HEK293 (cell line): ENCODE results near the gene SNX10.
A peak's percentile ranks its signal among the peaks of the same experiment; 100 is the strongest.

Experiments
- CTCF ChIA-PET: fragments of 350-600 bp; formaldehyde crosslinking; extraction: SDS; loops from one replicate; lab custom pipeline; 2021; ENCODE audit warnings: antibody characterized with exemption; lab: Yijun Ruan, JAX
- POLR2A ChIA-PET: fragments of 300-600 bp; formaldehyde crosslinking; extraction: SDS; loops from one replicate; lab custom pipeline; 2020; ENCODE audit warnings: antibody characterized with exemption, inconsistent platforms; lab: Yijun Ruan, JAX
- H3K27ac ChIP-seq: fragments of 200-500 bp; sonication (Bioruptor generic); 2 replicates; pipeline ENCODE4 v1.5.1; 2014; ENCODE audit warnings: low read depth, low read length, control low read depth, inconsistent platforms; ENCODE audit errors: extremely low read depth
- H3K36me3 ChIP-seq, 2 experiments: fragments of 200-500 bp in 1 of 2; sonication (Bioruptor generic) in 1 of 2; 1 replicate in 1 of 2; 2 replicates in 1 of 2; pipeline ENCODE4 v1.5.1; 2014 to 2017; ENCODE audit warnings: inconsistent platforms in 2 of 2, low read length in 2 of 2; ENCODE audit not compliant: control insufficient read depth in 2 of 2, insufficient read depth in 1 of 2
- H3K4me1 ChIP-seq: fragments of 200-500 bp; sonication (Bioruptor generic); 2 replicates; pipeline ENCODE4 v1.5.1; 2014; ENCODE audit warnings: mild to moderate bottlenecking, low read length, inconsistent platforms; ENCODE audit not compliant: control insufficient read depth, insufficient read depth
- H3K4me3 ChIP-seq: 2 replicates; pipeline ENCODE4 v1.5.1; 2011; ENCODE audit warnings: low read depth, mild to moderate bottlenecking, control low read depth, low read length, moderate library complexity
- H3K9me3 ChIP-seq: fragments of 200-500 bp; sonication (Bioruptor generic); 2 replicates; pipeline ENCODE4 v1.5.1; 2014; ENCODE audit warnings: low read depth, low read length, inconsistent platforms; ENCODE audit not compliant: control insufficient read depth, insufficient read depth
- GLIS1 ChIP-seq: fragments of 450-650 bp; formaldehyde crosslinking; IDR thresholded peaks from 2 replicates; pipeline ENCODE4 v1.5.1; 2016; ENCODE audit warnings: missing biosample characterization, missing genetic modification characterization
- GLIS2 ChIP-seq: fragments of 450-650 bp; formaldehyde crosslinking; IDR thresholded peaks from 2 replicates; pipeline ENCODE4 v1.5.1; 2016; ENCODE audit warnings: missing biosample characterization, missing genetic modification characterization
- KLF8 ChIP-seq: fragments of 450-650 bp; formaldehyde crosslinking; IDR thresholded peaks from 2 replicates; pipeline ENCODE4 v1.5.1; 2016; ENCODE audit warnings: missing biosample characterization, missing genetic modification characterization
- KLF9 ChIP-seq: fragments of 450-650 bp; formaldehyde crosslinking; IDR thresholded peaks from 2 replicates; pipeline ENCODE4 v1.5.1; 2016; ENCODE audit warnings: missing biosample characterization, missing genetic modification characterization, low read depth
- MYNN ChIP-seq: fragments of 450-650 bp; formaldehyde crosslinking; IDR thresholded peaks from 2 replicates; pipeline ENCODE4 v1.5.1; 2016; ENCODE audit warnings: missing biosample characterization, missing genetic modification characterization, borderline replicate concordance
- PRDM10 ChIP-seq: fragments of 450-650 bp; formaldehyde crosslinking; IDR thresholded peaks from 2 replicates; pipeline ENCODE4 v1.5.1; 2016; ENCODE audit warnings: missing biosample characterization, missing genetic modification characterization
- SCRT1 ChIP-seq: fragments of 450-650 bp; formaldehyde crosslinking; IDR thresholded peaks from 2 replicates; pipeline ENCODE4 v1.5.1; 2016; ENCODE audit warnings: missing biosample characterization, missing genetic modification characterization, borderline replicate concordance
- SP2 ChIP-seq: fragments of 450-650 bp; formaldehyde crosslinking; IDR thresholded peaks from 2 replicates; pipeline ENCODE4 v1.5.1; 2016; ENCODE audit warnings: missing biosample characterization, missing genetic modification characterization
- TRIM28 ChIP-seq: IDR thresholded peaks from 2 replicates; pipeline ENCODE4 v1.6.1; 2011; ENCODE audit warnings: low read length, control low read depth, borderline replicate concordance
- WT1 ChIP-seq: fragments of 450-650 bp; formaldehyde crosslinking; IDR thresholded peaks from 2 replicates; pipeline ENCODE4 v1.5.1; 2016; ENCODE audit warnings: missing biosample characterization, missing genetic modification characterization
- ZBTB10 ChIP-seq: fragments of 450-650 bp; formaldehyde crosslinking; IDR thresholded peaks from 2 replicates; pipeline ENCODE4 v1.5.1; 2016; ENCODE audit warnings: missing biosample characterization, missing genetic modification characterization
- ZBTB48 ChIP-seq: fragments of 450-650 bp; formaldehyde crosslinking; IDR thresholded peaks from 2 replicates; pipeline ENCODE4 v1.5.1; 2016; ENCODE audit warnings: missing biosample characterization, missing genetic modification characterization
- ZBTB8A ChIP-seq: fragments of 450-650 bp; formaldehyde crosslinking; IDR thresholded peaks from 2 replicates; pipeline ENCODE4 v1.5.1; 2016; ENCODE audit warnings: missing biosample characterization, missing genetic modification characterization
- ZIC2 ChIP-seq: fragments of 450-650 bp; formaldehyde crosslinking; IDR thresholded peaks from 2 replicates; pipeline ENCODE4 v1.5.1; 2016; ENCODE audit warnings: missing biosample characterization, missing genetic modification characterization
- ZNF19 ChIP-seq: fragments of 450-650 bp; formaldehyde crosslinking; IDR thresholded peaks from 2 replicates; pipeline ENCODE4; 2016; ENCODE audit warnings: missing biosample characterization, missing genetic modification characterization, low read depth
- ZNF202 ChIP-seq: fragments of 450-650 bp; formaldehyde crosslinking; IDR thresholded peaks from 2 replicates; pipeline ENCODE4 v1.5.1; 2016; ENCODE audit warnings: missing biosample characterization, missing genetic modification characterization, borderline replicate concordance
- ZNF335 ChIP-seq: fragments of 450-650 bp; formaldehyde crosslinking; conservative IDR thresholded peaks from 2 replicates; pipeline ENCODE4 v1.5.1; 2016; ENCODE audit warnings: missing biosample characterization, missing genetic modification characterization
- ZNF350 ChIP-seq: fragments of 450-650 bp; formaldehyde crosslinking; IDR thresholded peaks from 2 replicates; pipeline ENCODE4 v1.5.0; 2017; ENCODE audit warnings: missing biosample characterization, mild to moderate bottlenecking, missing genetic modification characterization
- ZNF416 ChIP-seq: fragments of 450-650 bp; formaldehyde crosslinking; IDR thresholded peaks from 2 replicates; pipeline ENCODE4 v1.5.1; 2016; ENCODE audit warnings: missing biosample characterization, missing genetic modification characterization
- ZNF473 ChIP-seq: fragments of 450-650 bp; formaldehyde crosslinking; IDR thresholded peaks from 2 replicates; pipeline ENCODE4 v1.5.1; 2017; ENCODE audit warnings: missing biosample characterization, missing genetic modification characterization
- ZNF561 ChIP-seq: fragments of 450-650 bp; IDR thresholded peaks from 2 replicates; pipeline ENCODE4 v1.5.1; 2018; ENCODE audit warnings: missing biosample characterization, missing genetic modification characterization, borderline replicate concordance
- ZNF600 ChIP-seq: fragments of 450-650 bp; formaldehyde crosslinking; IDR thresholded peaks from 2 replicates; pipeline ENCODE4 v1.5.1; 2016; ENCODE audit warnings: missing biosample characterization, missing genetic modification characterization
- ZSCAN30 ChIP-seq: fragments of 450-650 bp; IDR thresholded peaks from 2 replicates; pipeline ENCODE4 v1.5.1; 2018; ENCODE audit warnings: missing biosample characterization, mild to moderate bottlenecking, missing genetic modification characterization, moderate library complexity
- TF ChIP-seq, protein P1 (sequence below): fragments of 450-650 bp; formaldehyde crosslinking; IDR thresholded peaks from 2 replicates; pipeline ENCODE4 v1.5.1; 2016; ENCODE audit warnings: missing biosample characterization, missing genetic modification characterization
- TF ChIP-seq, protein P2 (sequence below): fragments of 450-650 bp; formaldehyde crosslinking; IDR thresholded peaks from 2 replicates; pipeline ENCODE4 v1.5.1; 2016; ENCODE audit warnings: missing biosample characterization, missing genetic modification characterization

The SNX10 gene

DNA sequence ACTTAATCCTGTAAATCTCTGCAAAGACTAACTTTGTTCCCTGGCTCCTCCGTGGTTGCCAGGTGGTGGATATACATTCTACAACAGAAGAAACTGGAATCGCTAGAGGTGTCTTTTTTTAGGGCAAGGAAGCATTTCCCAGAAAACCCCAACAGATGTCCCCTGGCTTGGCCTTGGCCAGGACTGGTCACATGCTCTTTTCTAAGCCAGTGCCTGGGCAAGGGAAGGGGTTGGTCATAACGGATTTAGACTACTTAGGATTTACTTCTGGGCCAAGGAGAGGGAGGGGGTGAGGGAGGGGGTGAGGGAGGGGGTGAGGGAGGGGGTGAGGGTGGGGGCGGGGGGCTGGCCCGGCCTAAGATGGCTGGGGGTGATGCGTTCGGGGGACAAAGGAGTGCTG lies 105.7 kb downstream of the SNX10 start:
- Histone ChIP-seq H3K9me3 (no peaks in the 10 kb centered on the region), H3K36me3 (no peaks in the 10 kb centered on the region), H3K4me1 (peaks cover 17% of the 10 kb centered on the region), H3K27ac (no peak overlapping the region)
- CTCF ChIA-PET, result interaction anchor here (0.7 to 1.5 kb wide), 8 partner anchors 12 to 757 kb away, joined by 3 to 5 read pairs (median 3); no protein-coding TSS in a partner anchor
- POLR2A ChIA-PET, result interaction anchor here (0.6 to 2.4 kb wide), 3 partner anchors 18 to 94 kb away, joined by 3 to 7 read pairs (median 3); no protein-coding TSS in a partner anchor
- TF ChIP-seq ZNF350, result no peak
- TF ChIP-seq KLF8 (tag by site-specific recombination), result no peak
- TF ChIP-seq ZNF416 (tag by site-specific recombination), result no peak
- TF ChIP-seq ZNF473 (tag by site-specific recombination), result no peak
- TF ChIP-seq, protein P1, sequence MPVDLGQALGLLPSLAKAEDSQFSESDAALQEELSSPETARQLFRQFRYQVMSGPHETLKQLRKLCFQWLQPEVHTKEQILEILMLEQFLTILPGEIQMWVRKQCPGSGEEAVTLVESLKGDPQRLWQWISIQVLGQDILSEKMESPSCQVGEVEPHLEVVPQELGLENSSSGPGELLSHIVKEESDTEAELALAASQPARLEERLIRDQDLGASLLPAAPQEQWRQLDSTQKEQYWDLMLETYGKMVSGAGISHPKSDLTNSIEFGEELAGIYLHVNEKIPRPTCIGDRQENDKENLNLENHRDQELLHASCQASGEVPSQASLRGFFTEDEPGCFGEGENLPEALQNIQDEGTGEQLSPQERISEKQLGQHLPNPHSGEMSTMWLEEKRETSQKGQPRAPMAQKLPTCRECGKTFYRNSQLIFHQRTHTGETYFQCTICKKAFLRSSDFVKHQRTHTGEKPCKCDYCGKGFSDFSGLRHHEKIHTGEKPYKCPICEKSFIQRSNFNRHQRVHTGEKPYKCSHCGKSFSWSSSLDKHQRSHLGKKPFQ (tag by site-specific recombination), result no peak
- TF ChIP-seq ZNF202, result no peak
- TF ChIP-seq ZBTB10, result no peak
- no peak for TF ChIP-seq MYNN (tag by site-specific recombination)
- TF ChIP-seq, all 188 proteins: peak for 0
- H3K4me3 ChIP-seq, result no peak overlapping the region

DNA sequence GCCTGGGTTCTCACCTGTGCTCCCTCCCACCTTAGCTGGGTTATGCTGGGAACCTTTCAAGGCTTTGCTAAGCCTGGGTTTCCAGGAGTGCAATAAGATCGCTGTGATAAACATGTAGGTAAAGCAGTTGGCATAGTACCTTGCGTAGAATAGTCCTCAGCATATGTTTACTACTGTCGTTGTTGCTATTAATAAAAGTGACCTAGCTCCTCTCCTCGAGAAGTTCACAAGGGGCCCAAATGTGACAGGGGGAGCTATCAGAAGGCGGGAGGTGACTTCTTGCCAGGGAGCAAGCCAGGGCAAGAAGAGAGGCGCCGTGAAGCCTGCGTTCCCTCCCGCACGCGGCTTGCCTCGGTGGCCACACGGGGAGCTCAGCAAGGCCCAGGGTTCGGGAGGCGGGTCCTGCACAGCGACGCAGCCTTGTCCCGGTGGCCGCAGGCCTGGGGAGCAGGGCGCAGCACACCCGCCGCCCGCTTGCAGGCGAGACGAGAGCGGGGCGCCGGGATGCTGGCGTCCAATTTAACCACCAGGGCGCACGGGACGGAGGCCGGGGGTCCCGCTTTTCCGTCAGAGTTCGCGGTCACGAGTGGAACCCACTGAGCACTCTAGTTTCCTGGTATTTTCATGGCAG lies 106.2 kb downstream of the SNX10 start:
- POLR2A ChIA-PET, result interaction anchor here (0.6 to 2.4 kb wide), 3 partner anchors 19 to 93 kb away, joined by 3 to 7 read pairs (median 3); no protein-coding TSS in a partner anchor
- Histone ChIP-seq H3K36me3 (no peaks in the 10 kb centered on the region), H3K4me1 (peaks cover 17% of the 10 kb centered on the region), H3K9me3 (no peaks in the 10 kb centered on the region), H3K4me3 (peak overlapping the region; percentile 61), H3K27ac (peak overlapping the region; percentile 92)
- TF ChIP-seq ZSCAN30 (tag by site-specific recombination), result peak; percentile 82
- no peak for TF ChIP-seq WT1 (tag by site-specific recombination)
- TF ChIP-seq SCRT1, result no peak
- peak; percentile 70; the same call in 1 of the 2 replicates for TF ChIP-seq ZBTB48
- TF ChIP-seq PRDM10 (tag by site-specific recombination), result peak; percentile 50; the same call in 1 of the 2 replicates
- no peak for TF ChIP-seq ZNF19 (tag by site-specific recombination)
- peak; percentile 64 for TF ChIP-seq ZBTB8A (tag by site-specific recombination)
- TF ChIP-seq ZNF473 (tag by site-specific recombination), result no peak
- no peak for TF ChIP-seq ZNF600
- 0 out of 2 replicates have a peak, but pooled peaks have one; percentile 25 for TF ChIP-seq TRIM28
- TF ChIP-seq ZNF561 (tag by site-specific recombination), result no peak
- 0 out of 2 replicates have a peak, but pooled peaks have one; percentile 23 for TF ChIP-seq KLF9 (tag by site-specific recombination)
- peak; percentile 10; the same call in 1 of the 2 replicates for TF ChIP-seq SP2
- TF ChIP-seq, protein P2, sequence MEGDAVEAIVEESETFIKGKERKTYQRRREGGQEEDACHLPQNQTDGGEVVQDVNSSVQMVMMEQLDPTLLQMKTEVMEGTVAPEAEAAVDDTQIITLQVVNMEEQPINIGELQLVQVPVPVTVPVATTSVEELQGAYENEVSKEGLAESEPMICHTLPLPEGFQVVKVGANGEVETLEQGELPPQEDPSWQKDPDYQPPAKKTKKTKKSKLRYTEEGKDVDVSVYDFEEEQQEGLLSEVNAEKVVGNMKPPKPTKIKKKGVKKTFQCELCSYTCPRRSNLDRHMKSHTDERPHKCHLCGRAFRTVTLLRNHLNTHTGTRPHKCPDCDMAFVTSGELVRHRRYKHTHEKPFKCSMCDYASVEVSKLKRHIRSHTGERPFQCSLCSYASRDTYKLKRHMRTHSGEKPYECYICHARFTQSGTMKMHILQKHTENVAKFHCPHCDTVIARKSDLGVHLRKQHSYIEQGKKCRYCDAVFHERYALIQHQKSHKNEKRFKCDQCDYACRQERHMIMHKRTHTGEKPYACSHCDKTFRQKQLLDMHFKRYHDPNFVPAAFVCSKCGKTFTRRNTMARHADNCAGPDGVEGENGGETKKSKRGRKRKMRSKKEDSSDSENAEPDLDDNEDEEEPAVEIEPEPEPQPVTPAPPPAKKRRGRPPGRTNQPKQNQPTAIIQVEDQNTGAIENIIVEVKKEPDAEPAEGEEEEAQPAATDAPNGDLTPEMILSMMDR (tag by site-specific recombination), result peak; percentile 50; the same call in 1 of the 2 replicates
- TF ChIP-seq GLIS1, result peak; percentile 71
- peak; percentile 54; the same call in 1 of the 2 replicates for TF ChIP-seq GLIS2 (tag by site-specific recombination)
- peak; percentile 19; the same call in 1 of the 2 replicates for TF ChIP-seq ZNF335 (tag by site-specific recombination)
- TF ChIP-seq ZIC2 (tag by site-specific recombination), result peak; percentile 21; the same call in 1 of the 2 replicates
- CTCF ChIA-PET, result interaction anchor here (0.6 to 1.5 kb wide), 8 partner anchors 12 to 757 kb away, joined by 3 to 6 read pairs (median 4); no protein-coding TSS in a partner anchor
